Measurements from ENCODE around the gene RCHY1. TPM values are rescaled to one million over a fixed set of nuclear protein-coding genes. Genes with fewer than 3 reads are reported as not detected.

Gene RCHY1
- total RNA-seq, 1 donor from 2014 or later = 39.5 TPM

DNA sequence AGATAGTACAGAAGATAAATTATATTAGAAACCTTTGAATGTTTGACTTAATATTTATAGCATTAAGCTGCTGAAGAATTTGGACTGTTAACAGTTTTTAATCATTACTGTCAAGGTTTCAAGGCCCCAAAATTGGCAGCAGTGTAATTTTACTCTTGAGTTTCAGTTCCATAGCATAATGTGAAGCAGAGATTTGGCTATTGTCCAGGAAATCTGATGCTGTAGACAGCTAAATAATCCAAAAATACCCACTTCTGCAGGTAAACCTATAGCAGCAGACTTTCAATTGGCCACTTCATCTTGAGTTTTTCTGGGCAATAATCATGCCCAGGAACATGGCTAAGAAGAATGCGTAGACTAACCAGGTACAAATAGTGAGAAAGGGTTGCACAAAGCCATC lies 85.0 kb downstream of the RCHY1 start:
- DNase-seq (ENCODE audit: low spot score, unreplicated experiment) = no peak
- TF ChIP-seq, protein P1, sequence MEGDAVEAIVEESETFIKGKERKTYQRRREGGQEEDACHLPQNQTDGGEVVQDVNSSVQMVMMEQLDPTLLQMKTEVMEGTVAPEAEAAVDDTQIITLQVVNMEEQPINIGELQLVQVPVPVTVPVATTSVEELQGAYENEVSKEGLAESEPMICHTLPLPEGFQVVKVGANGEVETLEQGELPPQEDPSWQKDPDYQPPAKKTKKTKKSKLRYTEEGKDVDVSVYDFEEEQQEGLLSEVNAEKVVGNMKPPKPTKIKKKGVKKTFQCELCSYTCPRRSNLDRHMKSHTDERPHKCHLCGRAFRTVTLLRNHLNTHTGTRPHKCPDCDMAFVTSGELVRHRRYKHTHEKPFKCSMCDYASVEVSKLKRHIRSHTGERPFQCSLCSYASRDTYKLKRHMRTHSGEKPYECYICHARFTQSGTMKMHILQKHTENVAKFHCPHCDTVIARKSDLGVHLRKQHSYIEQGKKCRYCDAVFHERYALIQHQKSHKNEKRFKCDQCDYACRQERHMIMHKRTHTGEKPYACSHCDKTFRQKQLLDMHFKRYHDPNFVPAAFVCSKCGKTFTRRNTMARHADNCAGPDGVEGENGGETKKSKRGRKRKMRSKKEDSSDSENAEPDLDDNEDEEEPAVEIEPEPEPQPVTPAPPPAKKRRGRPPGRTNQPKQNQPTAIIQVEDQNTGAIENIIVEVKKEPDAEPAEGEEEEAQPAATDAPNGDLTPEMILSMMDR (IDR thresholded peaks at IDR 0.05; ENCODE audit: unreplicated experiment) = no peak
- Mint-ChIP-seq H3K27ac (no peak overlapping the region), H3K9me3 (ENCODE audit: low read depth) (peaks cover 8% of the 10 kb centered on the region), H3K27me3 (no peaks in the 10 kb centered on the region), H3K4me1 (ENCODE audit: low read depth) (no peaks in the 10 kb centered on the region), H3K4me3 (ENCODE audit: low read depth) (no peak overlapping the region), H3K36me3 (ENCODE audit: insufficient read depth) (peaks cover 1% of the 10 kb centered on the region)

Other genes starting within 250 kb of the RCHY1 start
- 20.0 and 26.2 TPM in 2 replicates for gene THAP6, start 70 bp upstream of the RCHY1 start, total RNA-seq
- gene ODAPH, start 41.7 kb upstream of the RCHY1 start, total RNA-seq = not detected in 2 replicates
- 3.0 and 3.6 TPM in 2 replicates for gene CDKL2, start 116.1 kb upstream of the RCHY1 start, total RNA-seq
- 157 and 168 TPM in 2 replicates for gene G3BP2, start 159.0 kb upstream of the RCHY1 start, total RNA-seq
- 54.4 and 54.9 TPM in 2 replicates for gene USO1, start 210.2 kb upstream of the RCHY1 start, total RNA-seq